GM23248 (cell line): ENCODE data around the gene KRTAP2-1. TPM values are rescaled to one million over a fixed set of nuclear protein-coding genes. Genes with fewer than 3 reads are reported as not detected.

ENCODE experiments used
- DNase-seq: peaks from one replicate; pipeline ENCODE4 v3.0.0-alpha.2; 2015
- H2AFZ ChIP-seq: fragments of 200-600 bp; sonication (generic); 2 replicates; pipeline ENCODE4 v1.6.1; 2016; ENCODE audit warnings: antibody characterized with exemption
- H3F3A ChIP-seq: fragments of 200-600 bp; sonication (generic); 2 replicates; pipeline ENCODE4 v1.6.1; 2016; ENCODE audit warnings: mild to moderate bottlenecking, antibody characterized with exemption, mixed run types; ENCODE audit not compliant: insufficient read depth
- H3K27ac ChIP-seq: fragments of 200-600 bp; sonication (generic); 2 replicates; pipeline ENCODE4 v1.5.1; 2016; ENCODE audit warnings: mild to moderate bottlenecking
- H3K27me3 ChIP-seq: fragments of 200-600 bp; sonication (generic); replicated peaks from 2 replicates; pipeline ENCODE4 v1.6.1; 2016; ENCODE audit warnings: mild to moderate bottlenecking; ENCODE audit not compliant: insufficient read depth
- H3K36me3 ChIP-seq: fragments of 200-600 bp; sonication (generic); 2 replicates; pipeline ENCODE4 v1.6.1; 2016; ENCODE audit warnings: low read depth, mild to moderate bottlenecking
- H3K4me1 ChIP-seq: fragments of 200-600 bp; sonication (generic); 2 replicates; pipeline ENCODE4 v1.6.1; 2016; ENCODE audit warnings: mild to moderate bottlenecking; ENCODE audit not compliant: insufficient read depth
- H3K4me2 ChIP-seq: fragments of 200-600 bp; sonication (generic); one replicate; pipeline ENCODE4 v1.6.1; 2016; ENCODE audit warnings: mild to moderate bottlenecking; ENCODE audit not compliant: unreplicated experiment
- H3K4me3 ChIP-seq: fragments of 200-600 bp; sonication (generic); 2 replicates; pipeline ENCODE4 v1.5.1; 2016; ENCODE audit warnings: mild to moderate bottlenecking
- H3K79me2 ChIP-seq: fragments of 200-600 bp; sonication (generic); 2 replicates; pipeline ENCODE4 v1.6.1; 2016; ENCODE audit warnings: mild to moderate bottlenecking; ENCODE audit not compliant: insufficient read depth
- H3K9ac ChIP-seq: fragments of 200-600 bp; sonication (generic); 2 replicates; pipeline ENCODE4 v1.6.1; 2016; ENCODE audit warnings: mild to moderate bottlenecking
- H3K9me2 ChIP-seq: fragments of 200-600 bp; sonication (generic); 2 replicates; pipeline ENCODE4 v1.6.1; 2016; ENCODE audit warnings: mixed run types, mild to moderate bottlenecking, moderate library complexity; ENCODE audit not compliant: insufficient read depth
- H3K9me3 ChIP-seq: fragments of 200-600 bp; sonication (generic); one replicate; pipeline ENCODE4 v1.6.1; 2017; ENCODE audit warnings: low read depth
- H4K20me1 ChIP-seq: fragments of 200-600 bp; sonication (generic); 2 replicates; pipeline ENCODE4 v1.6.0; 2016; ENCODE audit not compliant: insufficient read depth
- EZH2 ChIP-seq: fragments of 200-600 bp; sonication (generic); IDR thresholded peaks from 2 replicates; pipeline ENCODE4 v1.6.1; 2018; ENCODE audit warnings: antibody characterized with exemption, mild to moderate bottlenecking; ENCODE audit not compliant: insufficient read depth, poor library complexity, severe bottlenecking
- EZH2phosphoT487 ChIP-seq: fragments of 200-600 bp; sonication (generic); IDR thresholded peaks from 2 replicates; pipeline ENCODE4 v1.6.1; 2018; ENCODE audit warnings: antibody characterized with exemption, moderate library complexity, mild to moderate bottlenecking, low read depth; ENCODE audit not compliant: insufficient read depth
- WGBS, 2 experiments: methylation state at CpG; one replicate each; pipeline ENCODE4 v1.1.6; 2015 to 2017; ENCODE audit warnings: low lambda C conversion rate in 2 of 2, low coverage in 1 of 2; ENCODE audit errors: missing lambda C conversion rate in 2 of 2; 5-methylcytosine and 5-hydroxymethylcytosine counted together
- in situ Hi-C: fragments of 300-500 bp; cut with MboI; formaldehyde crosslinking; loops from 2 replicates; pipeline ENCODE4 v1.15.0; 2020
- polyA plus RNA-seq: library from polyadenylated mRNA; unstranded; fragments of >200 nt; fragmentation: Nextera tagmentation; extraction: Ambion mirVana; gene quantifications from 2 replicates; pipeline ENCODE4 v1.2.1, GENCODE V29; 2016
- total RNA-seq: library from RNA; depleted of rRNA; stranded (reverse); fragments of >200 nt; shearing (Covaris generic); gene quantifications from 2 replicates; pipeline ENCODE4 v1.2.3, GENCODE V29; 2014

Gene KRTAP2-1
- total and polyA plus RNA-seq, 2 experiments from 2014 or later = not detected

- peaks cover 24% of the 10 kb centered on the region for H3F3A ChIP-seq
- no peak overlapping the region for H3K4me3 ChIP-seq
- H3K9me3 ChIP-seq = no peaks in the 10 kb centered on the region
- no peak for TF ChIP-seq EZH2
- TF ChIP-seq EZH2phosphoT487 = no peak
- no peaks in the 10 kb centered on the region for H4K20me1 ChIP-seq
- in situ Hi-C loops = no loop called here
- no peak overlapping the region for H2AFZ ChIP-seq
- no peaks in the 10 kb centered on the region for H3K79me2 ChIP-seq
- peaks cover 23% of the 10 kb centered on the region for H3K4me1 ChIP-seq
- 69 to 85% methylated on average over 3 of the region's 3 CpGs for WGBS, 2 experiments
- no peak overlapping the region for H3K9ac ChIP-seq
- no peaks in the 10 kb centered on the region for H3K36me3 ChIP-seq
- DNase-seq = no peak
- H3K4me2 ChIP-seq = no peak overlapping the region
- H3K27me3 ChIP-seq = no peaks in the 10 kb centered on the region
- H3K27ac ChIP-seq = no peak overlapping the region
- no peaks in the 10 kb centered on the region for H3K9me2 ChIP-seq
Observed at GRCh38 chr17:41024697-41025096, 22.4 kb downstream of the KRTAP2-1 start.

GRCh38 chr17:41020336-41020735 is 26.8 kb downstream of the KRTAP2-1 start:
- Histone ChIP-seq H3K9ac (no peak overlapping the region), H2AFZ (no peak overlapping the region), H3K79me2 (no peaks in the 10 kb centered on the region), H4K20me1 (no peaks in the 10 kb centered on the region), H3K4me2 (no peak overlapping the region), H3K4me1 (no peaks in the 10 kb centered on the region), H3K4me3 (no peak overlapping the region), H3F3A (peaks cover 5% of the 10 kb centered on the region), H3K27ac (no peak overlapping the region), H3K9me2 (no peaks in the 10 kb centered on the region), H3K36me3 (no peaks in the 10 kb centered on the region), H3K9me3 (no peaks in the 10 kb centered on the region), H3K27me3 (no peaks in the 10 kb centered on the region)
- no peak for TF ChIP-seq EZH2phosphoT487
- TF ChIP-seq EZH2 = no peak
- no peak for DNase-seq
- in situ Hi-C loops = no loop called here

GRCh38 chr17:41019415-41019814 is 27.7 kb downstream of the KRTAP2-1 start:
- WGBS, 2 experiments = 94 to 100% methylated on average over 3 of the region's 3 CpGs

GRCh38 chr17:41018541-41018940 is 28.6 kb downstream of the KRTAP2-1 start:
- Histone ChIP-seq H3K9me2 (no peaks in the 10 kb centered on the region), H3K4me2 (no peak overlapping the region), H3K36me3 (no peaks in the 10 kb centered on the region), H3K79me2 (no peaks in the 10 kb centered on the region), H3K9me3 (no peaks in the 10 kb centered on the region), H2AFZ (no peak overlapping the region), H3K4me1 (peaks cover 7% of the 10 kb centered on the region), H3F3A (peaks cover 11% of the 10 kb centered on the region), H3K9ac (no peak overlapping the region), H3K27me3 (no peaks in the 10 kb centered on the region), H4K20me1 (no peaks in the 10 kb centered on the region), H3K27ac (no peak overlapping the region), H3K4me3 (no peak overlapping the region)
- whole genome bisulfite sequencing, 2 experiments = 92 to 97% methylated on average over 3 of the region's 3 CpGs
- in situ Hi-C loops = no loop called here
- no peak for DNase-seq
- TF ChIP-seq EZH2phosphoT487 = no peak
- TF ChIP-seq EZH2 = no peak

More at GRCh38 chr17:41019415-41019814, 27.7 kb downstream of the KRTAP2-1 start:
- DNase-seq = no peak
- H3K27me3 ChIP-seq = no peaks in the 10 kb centered on the region
- no peaks in the 10 kb centered on the region for H3K4me1 ChIP-seq
- in situ Hi-C loops = no loop called here
- H3K79me2 ChIP-seq = no peaks in the 10 kb centered on the region
- no peak overlapping the region for H3K4me3 ChIP-seq
- no peak for TF ChIP-seq EZH2
- TF ChIP-seq EZH2phosphoT487 = no peak
- no peaks in the 10 kb centered on the region for H3K9me3 ChIP-seq
- no peak overlapping the region for H3K27ac ChIP-seq
- no peak overlapping the region for H3K9ac ChIP-seq
- H2AFZ ChIP-seq = no peak overlapping the region
- no peaks in the 10 kb centered on the region for H3K36me3 ChIP-seq
- no peaks in the 10 kb centered on the region for H3K9me2 ChIP-seq
- H3K4me2 ChIP-seq = no peak overlapping the region
- peaks cover 4% of the 10 kb centered on the region; the same call in 1 of the 2 replicates for H3F3A ChIP-seq
- no peaks in the 10 kb centered on the region for H4K20me1 ChIP-seq
